ENCODE data around the gene RPS5. TPM values are rescaled to one million over a fixed set of nuclear protein-coding genes. Genes with fewer than 3 reads are reported as not detected.
"Not testable (repeated sequence)": the region's sequence is repeated elsewhere in the genome, so short reads cannot be mapped to it uniquely, and the experiment has no call there.

The RPS5 gene
- total RNA-seq, 1 donor from 2014 or later = 496 TPM

DNA sequence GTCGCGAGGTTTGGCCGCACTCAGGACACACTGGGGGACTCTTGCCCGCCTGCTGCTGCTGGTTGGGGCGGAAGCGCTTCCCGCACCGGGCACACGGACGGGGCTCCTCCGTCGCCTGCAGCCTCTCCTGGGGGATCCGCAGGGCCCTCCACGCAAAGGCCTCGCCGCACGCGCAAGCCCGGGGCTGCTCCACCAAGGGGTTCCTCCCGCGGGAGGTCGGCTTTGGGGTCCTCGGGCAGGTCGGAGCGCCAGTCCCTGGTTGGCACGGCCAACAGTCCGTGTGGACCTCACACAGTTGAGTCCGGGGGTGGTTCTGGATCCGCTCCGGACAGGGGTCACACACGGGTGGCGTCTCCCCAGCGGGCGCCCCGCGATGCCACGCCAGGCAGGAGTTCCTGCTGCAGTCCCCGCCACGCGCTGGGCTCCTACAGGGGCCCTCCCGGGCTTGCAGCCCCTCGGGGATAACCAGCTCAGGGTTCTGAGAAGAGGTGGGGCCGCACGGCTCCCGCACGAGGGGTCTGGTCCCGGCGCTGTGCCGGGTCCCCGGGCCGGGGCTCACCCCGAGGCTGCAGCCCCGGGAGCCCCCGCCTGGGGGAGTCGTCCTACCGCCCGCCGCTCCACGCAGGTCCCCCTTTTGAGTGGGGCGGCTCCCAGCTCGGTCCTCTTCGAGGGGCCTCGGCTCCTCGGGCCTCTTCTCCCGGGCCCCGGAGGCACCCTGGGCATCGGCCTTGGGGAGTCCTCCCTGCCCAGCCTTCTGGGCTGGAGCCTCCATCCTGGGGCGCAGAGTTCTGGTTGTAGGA is 18.3 kb upstream of the RPS5 start:
- Histone ChIP-seq H3K4me3 (no peak overlapping the region), H3K36me3 (no peaks in the 10 kb centered on the region), H3K9me3 (replicated peaks) (no peaks in the 10 kb centered on the region), H3K27ac (replicated peaks) (no peak overlapping the region), H3K27me3 (ENCODE audit: low read depth) (peaks cover 32% of the 10 kb centered on the region), H3K4me1 (peaks cover 13% of the 10 kb centered on the region)
- TF ChIP-seq, protein P1, sequence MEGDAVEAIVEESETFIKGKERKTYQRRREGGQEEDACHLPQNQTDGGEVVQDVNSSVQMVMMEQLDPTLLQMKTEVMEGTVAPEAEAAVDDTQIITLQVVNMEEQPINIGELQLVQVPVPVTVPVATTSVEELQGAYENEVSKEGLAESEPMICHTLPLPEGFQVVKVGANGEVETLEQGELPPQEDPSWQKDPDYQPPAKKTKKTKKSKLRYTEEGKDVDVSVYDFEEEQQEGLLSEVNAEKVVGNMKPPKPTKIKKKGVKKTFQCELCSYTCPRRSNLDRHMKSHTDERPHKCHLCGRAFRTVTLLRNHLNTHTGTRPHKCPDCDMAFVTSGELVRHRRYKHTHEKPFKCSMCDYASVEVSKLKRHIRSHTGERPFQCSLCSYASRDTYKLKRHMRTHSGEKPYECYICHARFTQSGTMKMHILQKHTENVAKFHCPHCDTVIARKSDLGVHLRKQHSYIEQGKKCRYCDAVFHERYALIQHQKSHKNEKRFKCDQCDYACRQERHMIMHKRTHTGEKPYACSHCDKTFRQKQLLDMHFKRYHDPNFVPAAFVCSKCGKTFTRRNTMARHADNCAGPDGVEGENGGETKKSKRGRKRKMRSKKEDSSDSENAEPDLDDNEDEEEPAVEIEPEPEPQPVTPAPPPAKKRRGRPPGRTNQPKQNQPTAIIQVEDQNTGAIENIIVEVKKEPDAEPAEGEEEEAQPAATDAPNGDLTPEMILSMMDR (IDR thresholded peaks at IDR 0.05; ENCODE audit: borderline replicate concordance) = no peak
- intact Hi-C loops (cut with micrococcal nuclease) = no loop called here
- no peak for DNase-seq

DNA sequence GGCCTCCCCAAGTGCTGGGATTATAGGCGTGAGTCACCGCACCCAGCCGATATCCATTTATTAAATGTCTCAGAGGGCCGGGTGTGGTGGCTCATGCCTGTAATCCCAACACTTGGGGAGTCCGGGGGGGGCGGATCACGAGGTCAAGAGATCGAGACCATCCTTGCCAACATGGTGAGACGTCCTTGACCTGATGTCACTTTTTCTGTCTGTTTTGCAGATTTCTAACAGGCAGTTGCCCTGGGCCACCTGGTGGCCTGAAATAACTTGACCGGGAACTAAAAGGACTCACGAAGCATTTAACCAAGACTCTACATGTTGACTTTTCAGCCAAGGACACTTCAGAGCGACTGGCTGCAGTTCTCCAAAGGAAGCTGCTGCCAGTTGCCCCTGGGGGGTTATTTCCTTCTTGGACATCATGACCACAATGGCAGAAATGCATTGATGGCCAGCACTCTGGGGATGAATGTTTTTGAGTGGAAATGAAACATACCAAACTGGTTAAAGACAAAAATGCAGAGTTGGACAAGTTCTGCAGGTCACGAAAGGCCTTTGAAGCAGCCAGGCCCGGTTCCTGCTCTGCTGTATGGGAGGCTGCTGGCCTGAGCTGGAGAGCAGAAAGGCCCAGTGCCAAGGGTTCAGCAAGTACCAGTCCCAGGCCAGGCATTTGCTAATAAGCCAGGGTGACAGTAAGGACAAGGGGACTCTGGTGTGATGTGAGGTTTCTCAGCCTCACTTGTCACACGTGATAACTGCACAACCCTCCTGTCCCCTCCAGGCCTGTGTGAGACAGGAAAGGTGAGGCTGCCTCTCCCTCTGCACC is 14.5 kb upstream of the RPS5 start:
- H3K4me1 ChIP-seq = peaks cover 13% of the 10 kb centered on the region
- peak overlapping the region; percentile 82 for H3K27ac ChIP-seq (replicated peaks)
- TF ChIP-seq, protein P1 (IDR thresholded peaks at IDR 0.05; ENCODE audit: borderline replicate concordance) = peak; percentile 7
- H3K27me3 ChIP-seq (ENCODE audit: low read depth) = peaks cover 14% of the 10 kb centered on the region
- DNase-seq = peak; percentile 44
- H3K9me3 ChIP-seq (replicated peaks) = no peaks in the 10 kb centered on the region
- intact Hi-C loops (cut with micrococcal nuclease) = no loop called here
- no peak overlapping the region for H3K4me3 ChIP-seq
- no peaks in the 10 kb centered on the region for H3K36me3 ChIP-seq

DNA sequence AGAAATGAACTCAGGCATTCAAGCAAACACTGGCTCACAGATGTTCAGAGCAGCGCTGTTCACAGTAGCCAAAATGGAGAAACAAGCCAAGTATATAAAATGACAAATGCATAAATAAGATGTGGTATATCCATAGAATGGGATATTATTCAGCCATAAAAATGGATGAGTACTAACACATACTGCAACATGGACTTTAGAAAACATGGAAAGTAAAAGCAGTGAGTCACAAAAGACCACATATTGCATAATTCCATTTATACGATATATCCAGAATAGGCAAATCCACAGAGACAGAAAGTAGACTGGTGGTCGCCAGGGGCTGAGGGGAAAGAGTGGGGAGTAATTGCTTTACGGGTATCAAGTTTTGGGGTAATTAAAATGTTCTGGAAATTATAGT is 12.9 kb upstream of the RPS5 start:
- no peaks in the 10 kb centered on the region for H3K27me3 ChIP-seq (ENCODE audit: low read depth)
- H3K27ac ChIP-seq (replicated peaks) = no peak overlapping the region
- peaks cover 13% of the 10 kb centered on the region for H3K4me1 ChIP-seq
- no peaks in the 10 kb centered on the region for H3K9me3 ChIP-seq (replicated peaks)
- intact Hi-C loops (cut with micrococcal nuclease) = no loop called here
- no peak overlapping the region for H3K4me3 ChIP-seq
- TF ChIP-seq, protein P1 (IDR thresholded peaks at IDR 0.05; ENCODE audit: borderline replicate concordance) = no peak
- no peak for DNase-seq
- H3K36me3 ChIP-seq = no peaks in the 10 kb centered on the region

DNA sequence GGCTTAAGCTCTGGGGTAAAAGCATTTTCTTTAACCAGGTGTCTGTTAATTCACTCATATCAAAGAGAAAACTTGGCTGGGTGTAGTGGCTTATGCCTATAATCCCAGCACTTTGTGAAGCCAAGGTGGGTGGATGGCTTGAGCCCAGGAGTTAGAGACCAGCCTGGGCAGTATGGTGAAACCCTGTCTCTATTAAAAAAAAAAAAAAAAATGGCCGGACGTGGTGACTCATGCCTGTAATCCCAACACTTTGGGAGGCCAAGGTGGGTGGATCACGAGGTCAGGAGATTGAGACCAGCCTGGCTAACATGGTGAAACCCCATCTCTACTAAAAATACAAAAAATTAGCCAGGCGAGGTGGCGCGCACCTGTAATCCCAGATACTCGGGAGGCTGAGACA is 10.3 kb upstream of the RPS5 start:
- H3K4me1 ChIP-seq = peaks cover 35% of the 10 kb centered on the region
- H3K27me3 ChIP-seq (ENCODE audit: low read depth); DNase-seq; H3K27ac ChIP-seq (replicated peaks); intact Hi-C loops (cut with micrococcal nuclease); H3K4me3 ChIP-seq; H3K9me3 ChIP-seq (replicated peaks); H3K36me3 ChIP-seq: not testable (repeated sequence)

DNA sequence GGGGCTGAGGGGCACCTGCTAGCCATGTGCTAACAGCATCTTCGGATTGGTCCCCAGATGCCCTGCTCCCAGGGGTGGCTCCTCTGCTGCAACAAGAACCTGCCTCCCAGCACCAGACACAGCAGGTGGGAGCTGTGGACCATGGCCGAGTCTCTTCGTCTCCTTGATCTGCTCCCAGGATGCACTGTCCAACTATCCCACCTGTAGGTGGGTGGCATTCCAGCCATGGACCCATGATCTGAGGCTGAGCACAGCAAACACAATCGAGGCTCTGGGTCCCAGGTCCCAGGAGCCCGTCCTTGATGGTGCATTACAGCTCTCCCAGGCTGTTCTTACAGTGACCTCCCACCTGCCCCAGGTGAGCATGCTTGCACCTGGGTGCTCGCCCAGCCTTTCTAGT is 7.8 kb upstream of the RPS5 start:
- TF ChIP-seq, protein P1 (IDR thresholded peaks at IDR 0.05; ENCODE audit: borderline replicate concordance) = no peak
- Histone ChIP-seq H3K27me3 (ENCODE audit: low read depth) (no peaks in the 10 kb centered on the region), H3K36me3 (no peaks in the 10 kb centered on the region), H3K4me3 (no peak overlapping the region), H3K9me3 (replicated peaks) (no peaks in the 10 kb centered on the region), H3K27ac (replicated peaks) (peak overlapping the region; percentile 99), H3K4me1 (peaks cover 29% of the 10 kb centered on the region)
- DNase-seq = no peak
- intact Hi-C loops (cut with micrococcal nuclease) = no loop called here

Measured in left ventricle myocardium inferior (tissue), 1 donor.